PC-3 (cell line): Measurements from ENCODE around the gene ITGB3. TPM values are rescaled to one million over a fixed set of nuclear protein-coding genes. Genes with fewer than 3 reads are reported as not detected.
"Not testable (repeated sequence)": the region's sequence is repeated elsewhere in the genome, so short reads cannot be mapped to it uniquely, and the experiment has no call there.

Experiments used
- ATAC-seq: fragments of 200-7000 bp; cut with Tn5 transposase; 2 replicates; pipeline ENCODE4 v1.9.1; 2020; ENCODE audit warnings: mild to moderate bottlenecking, moderate library complexity
- BruUV-seq: library from RNA; stranded (reverse); fragments of 400-500 nt; replicated peaks from 2 replicates; lab custom pipeline; 2021; lab: Mats Ljungman, UMichigan
- CTCF ChIA-PET: fragments of 300-600 bp; sonication (Branson Sonifier 250); formaldehyde crosslinking; loops from one replicate; lab custom pipeline; 2022; ENCODE audit warnings: antibody characterized with exemption; lab: Charles Lee
- POLR2A ChIA-PET: fragments of 300-600 bp; sonication (Branson Sonifier 250); formaldehyde crosslinking; loops from one replicate; lab custom pipeline; 2022; ENCODE audit warnings: antibody characterized with exemption; ENCODE audit not compliant: unreplicated experiment; lab: Charles Lee
- DNase-seq: peaks from one replicate; pipeline ENCODE4 v3.0.0-alpha.2; 2015
- H2AFZ ChIP-seq: fragments of 300-600 bp; sonication (generic); 2 replicates; pipeline ENCODE4 v1.6.0; 2016; ENCODE audit warnings: antibody characterized with exemption, low read length
- H3F3A ChIP-seq: fragments of 300-600 bp; sonication (generic); one replicate; pipeline ENCODE4 v1.6.0; 2017; ENCODE audit warnings: antibody characterized with exemption, low read length, control low read depth, mild to moderate bottlenecking; ENCODE audit not compliant: unreplicated experiment
- H3K27ac ChIP-seq: fragments of 300-600 bp; sonication (generic); 2 replicates; pipeline ENCODE4 v1.5.1; 2016; ENCODE audit warnings: mild to moderate bottlenecking, low read length
- H3K27me3 ChIP-seq: fragments of 300-600 bp; sonication (generic); 2 replicates; pipeline ENCODE4 v1.6.1; 2016; ENCODE audit warnings: low read length, mixed read lengths
- H3K36me3 ChIP-seq: fragments of 300-600 bp; sonication (generic); 2 replicates; pipeline ENCODE4 v1.6.1; 2016; ENCODE audit warnings: low read depth, mixed run types, low read length, mixed read lengths
- H3K4me1 ChIP-seq: fragments of 300-600 bp; sonication (generic); 2 replicates; pipeline ENCODE4 v1.5.1; 2016; ENCODE audit warnings: low read length; ENCODE audit not compliant: insufficient read depth
- H3K4me2 ChIP-seq: fragments of 300-600 bp; sonication (generic); 2 replicates; pipeline ENCODE4 v1.6.0; 2016; ENCODE audit warnings: low read length
- H3K4me3 ChIP-seq: fragments of 300-600 bp; sonication (generic); 2 replicates; pipeline ENCODE4 v1.5.1; 2016; ENCODE audit warnings: mild to moderate bottlenecking, low read length, mixed read lengths
- H3K79me2 ChIP-seq: fragments of 300-600 bp; sonication (generic); 2 replicates; pipeline ENCODE4 v1.6.1; 2017; ENCODE audit warnings: low read length, mixed read lengths
- H3K9ac ChIP-seq: fragments of 300-600 bp; sonication (generic); 2 replicates; pipeline ENCODE4 v1.6.0; 2016; ENCODE audit warnings: mild to moderate bottlenecking, low read length
- H3K9me2 ChIP-seq: fragments of 300-600 bp; sonication (generic); replicated peaks from 2 replicates; pipeline ENCODE4 v1.6.1; 2016; ENCODE audit warnings: mixed run types, low read length, mixed read lengths
- H3K9me3 ChIP-seq: fragments of 300-600 bp; sonication (generic); 2 replicates; pipeline ENCODE4 v1.6.1; 2016; ENCODE audit warnings: low read length, mixed read lengths
- H4K20me1 ChIP-seq: fragments of 300-600 bp; sonication (generic); 2 replicates; pipeline ENCODE4 v1.6.1; 2016; ENCODE audit warnings: low read length, mixed read lengths
- CTCF ChIP-seq: fragments of 300-600 bp; sonication (generic); conservative IDR thresholded peaks from 2 replicates; pipeline ENCODE4 v1.5.1; 2017; ENCODE audit warnings: antibody characterized with exemption, low read depth, mild to moderate bottlenecking, low read length
- EZH2 ChIP-seq: fragments of 300-600 bp; sonication (generic); IDR thresholded peaks from one replicate; pipeline ENCODE4 v1.6.1; 2017; ENCODE audit warnings: antibody characterized with exemption, mild to moderate bottlenecking, low read length; ENCODE audit not compliant: unreplicated experiment
- EZH2phosphoT487 ChIP-seq: fragments of 300-600 bp; sonication (generic); IDR thresholded peaks from 2 replicates; pipeline ENCODE4 v1.6.1; 2018; ENCODE audit warnings: mild to moderate bottlenecking, antibody characterized with exemption, low read length, borderline replicate concordance
- intact Hi-C: fragments of 100-400 bp; cut with micrococcal nuclease; formaldehyde crosslinking; loops from 2 replicates; pipeline ENCODE4 v1.9.0; 2023
- total RNA-seq: library from RNA; depleted of rRNA; stranded (reverse); fragments of >200 nt; gene quantifications from 2 replicates; pipeline ENCODE4 v1.2.3, GENCODE V29; 2014

The ITGB3 gene
- total RNA-seq, 1 experiment from 2014 or later, result 0.36 TPM

DNA sequence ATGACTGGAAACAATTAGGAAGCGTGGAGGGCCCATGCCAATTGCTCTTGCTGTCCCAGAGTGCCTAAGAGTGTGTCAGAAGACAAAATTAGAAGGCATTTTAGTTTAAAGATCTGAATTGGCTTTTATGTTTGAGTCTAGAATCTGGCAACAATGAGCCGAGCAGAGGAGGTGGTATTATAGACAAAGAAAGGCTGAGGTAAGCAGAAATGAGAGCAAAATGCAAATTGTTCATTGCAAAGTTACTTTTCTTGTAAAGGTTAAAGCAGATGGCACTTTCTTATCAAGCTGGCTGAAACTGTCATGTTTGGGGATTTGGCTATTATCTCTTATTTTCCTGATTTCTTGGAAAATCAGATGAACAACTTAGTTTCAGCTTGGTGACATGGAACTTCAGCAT lies 41.2 kb upstream of the ITGB3 start:
- DNase-seq (no peak), ATAC-seq (no peak)
- CTCF ChIA-PET, result no interaction called here
- Histone ChIP-seq H3K4me2 (no peak overlapping the region), H3K9me2 (no peaks in the 10 kb centered on the region), H3K36me3 (no peaks in the 10 kb centered on the region), H3F3A (no peaks in the 10 kb centered on the region), H4K20me1 (no peaks in the 10 kb centered on the region), H3K4me3 (no peak overlapping the region), H3K9ac (no peak overlapping the region), H3K4me1 (no peaks in the 10 kb centered on the region), H3K27me3 (peaks cover 6% of the 10 kb centered on the region; the same call in 1 of the 2 replicates), H3K79me2 (no peaks in the 10 kb centered on the region), H3K27ac (no peak overlapping the region), H3K9me3 (no peaks in the 10 kb centered on the region), H2AFZ (no peak overlapping the region)
- BruUV-seq, result no TSS peak
- POLR2A ChIA-PET, result no interaction called here
- intact Hi-C loops, result no loop called here
- TF ChIP-seq EZH2phosphoT487 (no peak), CTCF (no peak), EZH2 (no peak)

GRCh38 chr17:47213540-47213939 lies 40.1 kb upstream of the ITGB3 start:
- no TSS peak for BruUV-seq
- H3K79me2 ChIP-seq, result no peaks in the 10 kb centered on the region
- H3K9me3 ChIP-seq, result no peaks in the 10 kb centered on the region
- peaks cover 6% of the 10 kb centered on the region; the same call in 1 of the 2 replicates for H3K27me3 ChIP-seq
- intact Hi-C loops, result no loop called here
- no peak for TF ChIP-seq EZH2
- no peak for TF ChIP-seq EZH2phosphoT487
- TF ChIP-seq CTCF, result no peak
- ATAC-seq (no peak), DNase-seq (no peak)
- H3K4me2 ChIP-seq, result no peak overlapping the region
- no peak overlapping the region for H3K9ac ChIP-seq
- no peaks in the 10 kb centered on the region for H3F3A ChIP-seq
- ChIA-PET CTCF (no interaction called here), POLR2A (no interaction called here)
- no peaks in the 10 kb centered on the region for H4K20me1 ChIP-seq
- H3K9me2 ChIP-seq, result no peaks in the 10 kb centered on the region
- H3K36me3 ChIP-seq, result no peaks in the 10 kb centered on the region
- no peak overlapping the region for H3K4me3 ChIP-seq
- H3K27ac ChIP-seq, result no peak overlapping the region
- no peak overlapping the region for H2AFZ ChIP-seq
- H3K4me1 ChIP-seq, result no peaks in the 10 kb centered on the region

- no peaks in the 10 kb centered on the region for H3F3A ChIP-seq
- H3K79me2 ChIP-seq, result no peaks in the 10 kb centered on the region
- no peaks in the 10 kb centered on the region for H3K9me2 ChIP-seq
- H3K4me2 ChIP-seq, result no peak overlapping the region
- BruUV-seq, result no TSS peak
- ATAC-seq (no peak), DNase-seq (no peak)
- H3K27me3 ChIP-seq, result peaks cover 6% of the 10 kb centered on the region; the same call in 1 of the 2 replicates
- H2AFZ ChIP-seq, result no peak overlapping the region
- ChIA-PET CTCF (no interaction called here), POLR2A (no interaction called here)
- no peak overlapping the region for H3K27ac ChIP-seq
- no peak for TF ChIP-seq EZH2phosphoT487
- no peak for TF ChIP-seq EZH2
- TF ChIP-seq CTCF, result no peak
- intact Hi-C loops, result no loop called here
- no peak overlapping the region for H3K9ac ChIP-seq
- H3K9me3 ChIP-seq, result no peaks in the 10 kb centered on the region
- no peaks in the 10 kb centered on the region for H3K4me1 ChIP-seq
- H3K4me3 ChIP-seq, result no peak overlapping the region
- no peaks in the 10 kb centered on the region for H4K20me1 ChIP-seq
- H3K36me3 ChIP-seq, result no peaks in the 10 kb centered on the region
Measured at GRCh38 chr17:47214931-47215330, 38.7 kb upstream of the ITGB3 start.

- H3K9me3 ChIP-seq, H4K20me1 ChIP-seq, H3K36me3 ChIP-seq, H2AFZ ChIP-seq, H3K9ac ChIP-seq, ATAC-seq, H3K27ac ChIP-seq, H3K4me3 ChIP-seq, BruUV-seq, H3K9me2 ChIP-seq, CTCF ChIA-PET, POLR2A ChIA-PET, H3K4me1 ChIP-seq, H3K79me2 ChIP-seq, H3F3A ChIP-seq, intact Hi-C loops, H3K4me2 ChIP-seq, DNase-seq, H3K27me3 ChIP-seq: not testable (repeated sequence)
Measured at GRCh38 chr17:47216821-47217220, 36.8 kb upstream of the ITGB3 start.
